Measurements from ENCODE around the gene C15orf40. TPM values are rescaled to one million over a fixed set of nuclear protein-coding genes. Genes with fewer than 3 reads are reported as not detected.

C15orf40 gene
- total and polyA plus RNA-seq, 9 of the 15 experiments (the other 6 are each of a cell fraction or from before 2014, with no cell fraction given), result 15.9 to 52.0 (median 27.0) TPM

DNA sequence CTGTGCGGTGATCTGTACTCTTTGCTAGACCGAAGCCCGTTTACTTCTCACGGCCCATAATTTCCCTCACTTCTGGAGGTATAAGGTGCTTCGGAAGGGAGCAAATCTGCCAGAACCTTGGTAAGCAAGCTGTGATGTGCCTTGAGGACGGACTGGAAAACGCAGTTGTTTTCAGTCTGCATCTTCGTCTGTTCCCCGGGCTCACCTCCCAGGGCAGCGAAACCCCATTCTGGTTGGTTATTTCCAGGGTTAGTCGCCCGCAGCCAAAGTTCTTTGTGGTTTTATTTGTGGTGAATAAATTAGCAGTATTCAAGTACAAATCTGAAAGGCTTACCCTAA, 25.0 kb downstream of the C15orf40 start (continued):
- TF ChIP-seq, protein P1, sequence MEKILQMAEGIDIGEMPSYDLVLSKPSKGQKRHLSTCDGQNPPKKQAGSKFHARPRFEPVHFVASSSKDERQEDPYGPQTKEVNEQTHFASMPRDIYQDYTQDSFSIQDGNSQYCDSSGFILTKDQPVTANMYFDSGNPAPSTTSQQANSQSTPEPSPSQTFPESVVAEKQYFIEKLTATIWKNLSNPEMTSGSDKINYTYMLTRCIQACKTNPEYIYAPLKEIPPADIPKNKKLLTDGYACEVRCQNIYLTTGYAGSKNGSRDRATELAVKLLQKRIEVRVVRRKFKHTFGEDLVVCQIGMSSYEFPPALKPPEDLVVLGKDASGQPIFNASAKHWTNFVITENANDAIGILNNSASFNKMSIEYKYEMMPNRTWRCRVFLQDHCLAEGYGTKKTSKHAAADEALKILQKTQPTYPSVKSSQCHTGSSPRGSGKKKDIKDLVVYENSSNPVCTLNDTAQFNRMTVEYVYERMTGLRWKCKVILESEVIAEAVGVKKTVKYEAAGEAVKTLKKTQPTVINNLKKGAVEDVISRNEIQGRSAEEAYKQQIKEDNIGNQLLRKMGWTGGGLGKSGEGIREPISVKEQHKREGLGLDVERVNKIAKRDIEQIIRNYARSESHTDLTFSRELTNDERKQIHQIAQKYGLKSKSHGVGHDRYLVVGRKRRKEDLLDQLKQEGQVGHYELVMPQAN (IDR thresholded peaks at IDR 0.05; ENCODE audit: borderline replicate concordance), result 0 out of 2 replicates have a peak, but pooled peaks have one; percentile 1
- TF ChIP-seq TRIM24 (IDR thresholded peaks at IDR 0.05) (no peak), TAL1 (IDR thresholded peaks at IDR 0.05) (no peak), MNT (conservative IDR thresholded peaks at IDR 0.05) (0 out of 4 replicates have a peak, but pooled peaks of 1 of the 2 experiments have one; percentile 5), MYC (IDR thresholded peaks at IDR 0.05; ENCODE audit: low read depth, low read length) (no peak), MYC (CRISPR knock-in tag; IDR thresholded peaks at IDR 0.05; ENCODE audit: borderline replicate concordance, low read depth) (no peak), ZBTB1 (CRISPR knock-in tag; IDR thresholded peaks at IDR 0.05; ENCODE audit: borderline replicate concordance, low read depth) (peak; percentile 73; the same call in 1 of the 2 replicates), SMARCC2 (IDR thresholded peaks at IDR 0.05; ENCODE audit: low read depth) (no peak), FOXK2 (conservative IDR thresholded peaks at IDR 0.05 in 1 of 2, IDR thresholded peaks at IDR 0.05 in 1 of 2; ENCODE audit: low read depth in 2 of 2) (no peak), CCNT2 (IDR thresholded peaks at IDR 0.05; ENCODE audit: borderline replicate concordance, extremely low read depth, insufficient read length, low read depth, low read length) (no peak), PRPF4 (IDR thresholded peaks at IDR 0.05; ENCODE audit: insufficient read depth, low read depth, low read length, poor library complexity, severe bottlenecking) (no peak), JUNB (CRISPR knock-in tag; conservative IDR thresholded peaks at IDR 0.05) (no peak), DACH1 (IDR thresholded peaks at IDR 0.05; ENCODE audit: partially characterized antibody) (no peak), ZNF655 (CRISPR knock-in tag; IDR thresholded peaks at IDR 0.05) (no peak), CLOCK (CRISPR knock-in tag; IDR thresholded peaks at IDR 0.05; ENCODE audit: borderline replicate concordance) (no peak), ZNF121 (CRISPR knock-in tag; conservative IDR thresholded peaks at IDR 0.05) (no peak), CBFA2T2 (conservative IDR thresholded peaks at IDR 0.05) (no peak), ZKSCAN1 (IDR thresholded peaks at IDR 0.05; ENCODE audit: low read depth, low read length) (no peak)
- TF ChIP-seq, protein P2, sequence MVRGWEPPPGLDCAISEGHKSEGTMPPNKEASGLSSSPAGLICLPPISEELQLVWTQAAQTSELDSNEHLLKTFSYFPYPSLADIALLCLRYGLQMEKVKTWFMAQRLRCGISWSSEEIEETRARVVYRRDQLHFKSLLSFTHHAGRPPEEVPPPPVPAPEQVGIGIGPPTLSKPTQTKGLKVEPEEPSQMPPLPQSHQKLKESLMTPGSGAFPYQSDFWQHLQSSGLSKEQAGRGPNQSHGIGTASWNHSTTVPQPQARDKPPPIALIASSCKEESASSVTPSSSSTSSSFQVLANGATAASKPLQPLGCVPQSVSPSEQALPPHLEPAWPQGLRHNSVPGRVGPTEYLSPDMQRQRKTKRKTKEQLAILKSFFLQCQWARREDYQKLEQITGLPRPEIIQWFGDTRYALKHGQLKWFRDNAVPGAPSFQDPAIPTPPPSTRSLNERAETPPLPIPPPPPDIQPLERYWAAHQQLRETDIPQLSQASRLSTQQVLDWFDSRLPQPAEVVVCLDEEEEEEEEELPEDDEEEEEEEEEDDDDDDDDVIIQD (CRISPR knock-in tag; IDR thresholded peaks at IDR 0.05), result no peak

All from K562 (cell line).